LNCAP (cell line): Measurements from ENCODE around the gene TBC1D23.

Experiments used
- CTCF ChIP-seq: fragments of 450-650 bp; IDR thresholded peaks from 2 replicates; pipeline ENCODE4 v1.5.1; 2017; ENCODE audit warnings: mild to moderate bottlenecking

Gene TBC1D23

GRCh38 chr3:100226712-100227429 is 33.9 kb upstream of the TBC1D23 start:
- TF ChIP-seq CTCF: no peak

GRCh38 chr3:100227511-100227921 is 33.3 kb upstream of the TBC1D23 start:
- TF ChIP-seq CTCF: no peak

- no peak for TF ChIP-seq CTCF
Observed at GRCh38 chr3:100228247-100228646, 32.5 kb upstream of the TBC1D23 start.

GRCh38 chr3:100230710-100231109 is 30.1 kb upstream of the TBC1D23 start:
- no peak for TF ChIP-seq CTCF

GRCh38 chr3:100231668-100232067 is 29.1 kb upstream of the TBC1D23 start:
- no peak for TF ChIP-seq CTCF

- no peak for TF ChIP-seq CTCF
Observed at GRCh38 chr3:100234364-100234763, 26.4 kb upstream of the TBC1D23 start.

GRCh38 chr3:100238599-100238998 is 22.2 kb upstream of the TBC1D23 start:
- no peak for TF ChIP-seq CTCF

- no peak for TF ChIP-seq CTCF
Observed at GRCh38 chr3:100244264-100244663, 16.5 kb upstream of the TBC1D23 start.
